K562 (cell line): ENCODE data around the gene RNF180. TPM values are rescaled to one million over a fixed set of nuclear protein-coding genes. Genes with fewer than 3 reads are reported as not detected.

Experiments
- ATAC-seq: fragments of 200-7000 bp; cut with Tn5 transposase; 3 replicates; pipeline ENCODE4 v1.9.1; 2020; ENCODE audit warnings: moderate library complexity
- BruUV-seq: library from RNA; stranded (reverse); fragments of 400-500 nt; replicated peaks from 2 replicates; lab custom pipeline; 2021; lab: Mats Ljungman, UMichigan
- CTCF ChIA-PET: fragments of 300-600 bp; formaldehyde crosslinking; extraction: SDS; loops from one replicate; lab custom pipeline; 2021; ENCODE audit warnings: low intra/inter-chr PET ratio; lab: Yijun Ruan, JAX
- POLR2A ChIA-PET: fragments of 300-600, 350-650 bp; sonication (Branson Sonifier 250); formaldehyde crosslinking; extraction: SDS; loops from one replicate; lab custom pipeline; 2021; ENCODE audit warnings: antibody characterized with exemption, inconsistent platforms; lab: Yijun Ruan, JAX
- DNase-seq, 4 experiments: peaks; one replicate each; pipeline versions ENCODE4 v3.0.0 to v3.0.0-alpha.2; 2011 to 2018; ENCODE audit warnings: low spot score in 3 of 4, mixed read lengths in 3 of 4; ENCODE audit errors: extremely low read depth in 1 of 4
- FAIRE-seq: peaks from 2 replicates; lab custom pipeline; 2011; peaks lifted over from hg19 to GRCh38; lab: Jason Lieb, UNC
- H2AFZ ChIP-seq: 2 replicates; pipeline ENCODE4 v1.6.0; 2011; ENCODE audit warnings: low read depth, low read length, control low read depth, inconsistent platforms
- H3K27ac ChIP-seq: fragments of 200-600 bp; 3 replicates; pipeline ENCODE4 v1.8.0; 2011; ENCODE audit warnings: low read depth, mild to moderate bottlenecking, control low read depth, inconsistent platforms, low read length, moderate library complexity, mixed read lengths; ENCODE audit errors: extremely low read depth
- H3K27me3 ChIP-seq, 2 experiments: fragments of 300-600 bp in 1 of 2; 2 replicates in 1 of 2; 3 replicates in 1 of 2; pipeline versions ENCODE4 v1.6.0 to v1.8.0; 2011; ENCODE audit warnings: inconsistent platforms in 2 of 2, low read length in 2 of 2, mild to moderate bottlenecking in 1 of 2, mixed read lengths in 1 of 2, moderate library complexity in 1 of 2; ENCODE audit not compliant: control insufficient read depth in 2 of 2, insufficient read depth in 2 of 2
- H3K36me3 ChIP-seq: fragments of 300-600 bp; 3 replicates; pipeline ENCODE4 v1.8.0; 2011; ENCODE audit warnings: mild to moderate bottlenecking, low read length, inconsistent platforms; ENCODE audit not compliant: control insufficient read depth, insufficient read depth
- H3K4me1 ChIP-seq, 2 experiments: fragments of 200-600 bp in 1 of 2; replicated peaks in 1 of 2; 2 replicates in 1 of 2; 3 replicates in 1 of 2; pipeline versions ENCODE4 v1.5.1 to v1.8.0; 2011; ENCODE audit warnings: inconsistent platforms in 2 of 2, low read length in 2 of 2, mild to moderate bottlenecking in 1 of 2, mixed read lengths in 1 of 2, moderate library complexity in 1 of 2; ENCODE audit not compliant: control insufficient read depth in 2 of 2, insufficient read depth in 2 of 2
- H3K4me2 ChIP-seq: 2 replicates; pipeline ENCODE4 v1.6.1; 2011; ENCODE audit warnings: low read length, control low read depth, inconsistent platforms, mixed read lengths; ENCODE audit not compliant: insufficient read depth
- H3K4me3 ChIP-seq: fragments of 200-600 bp; sonication (generic), shearing (Covaris generic); 2 replicates; pipeline ENCODE4 v1.5.1; 2016; ENCODE audit warnings: control low read depth, inconsistent platforms
- H3K79me2 ChIP-seq: fragments of 200-600 bp; 3 replicates; pipeline ENCODE4 v1.8.0; 2011; ENCODE audit warnings: low read length, inconsistent platforms; ENCODE audit not compliant: control insufficient read depth, insufficient read depth
- H3K9ac ChIP-seq, 2 experiments: 2 replicates each; pipeline versions ENCODE4 v1.6.0 to v1.6.1; 2011; ENCODE audit warnings: low read depth in 2 of 2, low read length in 2 of 2, control low read depth in 1 of 2, inconsistent platforms in 1 of 2, mild to moderate bottlenecking in 1 of 2, mixed read lengths in 1 of 2; ENCODE audit not compliant: insufficient read depth in 1 of 2
- H3K9me1 ChIP-seq: one replicate; pipeline ENCODE4 v1.6.0; 2011; ENCODE audit warnings: inconsistent platforms, mild to moderate bottlenecking, low read length, moderate library complexity; ENCODE audit not compliant: control insufficient read depth, insufficient read depth
- H3K9me3 ChIP-seq: replicated peaks from 2 replicates; pipeline ENCODE4 v1.5.1; 2011; ENCODE audit warnings: low read depth, low read length, inconsistent platforms; ENCODE audit not compliant: control insufficient read depth, insufficient read depth
- H4K20me1 ChIP-seq: replicated peaks from 2 replicates; pipeline ENCODE4 v1.6.1; 2011; ENCODE audit warnings: low read length, inconsistent platforms, mixed read lengths; ENCODE audit not compliant: control insufficient read depth, insufficient read depth
- EP300 ChIP-seq: IDR thresholded peaks from 2 replicates; pipeline ENCODE4 v1.6.1; 2012; ENCODE audit warnings: low read length, improper control_type of control experiment
- IFI16 ChIP-seq: fragments of 250-450 bp; sonication (Bioruptor Pico); IDR thresholded peaks from 2 replicates; pipeline ENCODE4 v2.1.2; 2022; ENCODE audit warnings: mild to moderate bottlenecking, inconsistent platforms
- SAFB ChIP-seq: fragments of 200-400 bp; formaldehyde crosslinking; IDR thresholded peaks from 2 replicates; pipeline ENCODE4 v1.6.1; 2017; ENCODE audit warnings: low read depth, low read length, borderline replicate concordance
- ZNF212 ChIP-seq: fragments of 450-650 bp; formaldehyde crosslinking; IDR thresholded peaks from 2 replicates; pipeline ENCODE4 v1.4.0; 2020; ENCODE audit warnings: mild to moderate bottlenecking
- WGBS: fragments of 100-300 bp; shearing (Covaris generic); methylation state at CpG from one replicate; pipeline ENCODE4 v1.1.6; 2016; ENCODE audit warnings: low coverage, mixed read lengths; ENCODE audit not compliant: insufficient coverage; ENCODE audit errors: missing lambda C conversion rate; 5-methylcytosine and 5-hydroxymethylcytosine counted together
- in situ Hi-C: fragments of 300-500 bp; cut with MboI; formaldehyde crosslinking; loops from 4 replicates; pipeline ENCODE4 v1.15.0; 2018; ENCODE audit warnings: inconsistent platforms, mixed read lengths
- intact Hi-C: fragments of 100-400 bp; cut with micrococcal nuclease; formaldehyde crosslinking; loops from 2 replicates; pipeline ENCODE4 v1.14.2; 2022
- polyA plus RNA-seq, 8 experiments: library from polyadenylated mRNA; depleted of rRNA in 4 of 8; stranded (reverse) in 5 of 8; unstranded in 3 of 8; fragments of >200 nt; fragmentation: Nextera tagmentation in 2 of 8; fragmentation: Illumina TruSeq in 1 of 8; extraction: Ambion mirVana in 2 of 8; extraction: Trizol in 1 of 8; gene quantifications; 2 replicates each; pipeline versions ENCODE4 v1.2.1 to v1.2.3, GENCODE V29; 2011 to 2014; ENCODE audit warnings: inconsistent platforms in 1 of 8, missing spikeins in 1 of 8
- total RNA-seq, 7 experiments: library from RNA; depleted of rRNA in 6 of 7; stranded (reverse); fragments of >200 nt in 6 of 7; fragmentation: Illumina TruSeq in 2 of 7; extraction: Trizol in 2 of 7; gene quantifications; 2 replicates each; pipeline versions ENCODE4 v1.2.1 to v1.2.3, GENCODE V29; 2011 to 2021; ENCODE audit warnings: low replicate concordance in 1 of 7
- TF ChIP-seq, protein P1 (sequence below), 2 experiments: IDR thresholded peaks; 2 replicates each; pipeline ENCODE4 v1.6.1; 2012; ENCODE audit warnings: improper control_type of control experiment in 2 of 2, low read depth in 2 of 2, low read length in 2 of 2, borderline replicate concordance in 1 of 2
- TF ChIP-seq, protein P2 (sequence below), 2 experiments: IDR thresholded peaks in 1 of 2; conservative IDR thresholded peaks in 1 of 2; 2 replicates each; pipeline ENCODE4 v1.6.1; 2016; ENCODE audit warnings: low read depth in 2 of 2, mild to moderate bottlenecking in 1 of 2, missing compliant biosample characterization in 1 of 2, missing genetic modification characterization in 1 of 2, moderate library complexity in 1 of 2
- TF ChIP-seq, protein P3 (sequence below): fragments of 450-650 bp; IDR thresholded peaks from 2 replicates; pipeline ENCODE4 v1.6.1; 2016; ENCODE audit warnings: low read depth

Gene RNF180
- total and polyA plus RNA-seq, 9 of the 15 experiments (the other 6 are each of a cell fraction or from before 2014, with no cell fraction given), result 0.05 TPM; not detected in 8

DNA sequence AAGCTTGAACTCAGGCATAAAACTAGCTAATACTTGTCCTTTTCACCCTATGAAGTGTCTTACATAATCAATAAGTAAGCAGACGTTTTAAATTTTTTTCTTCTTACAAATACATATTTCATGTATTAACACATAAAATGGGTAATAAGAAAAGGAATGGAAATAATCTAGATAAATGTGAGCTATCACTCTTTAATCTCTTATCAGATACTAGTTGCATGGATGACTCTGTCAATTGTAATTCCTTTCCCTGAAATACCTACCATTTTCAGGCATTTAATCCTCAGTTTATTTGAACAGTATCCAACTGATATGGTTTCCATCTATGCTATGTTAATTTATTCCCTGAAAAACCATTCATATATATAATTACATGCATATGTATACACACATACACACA is 174.1 kb downstream of the RNF180 start:
- Histone ChIP-seq H2AFZ (no peak overlapping the region), H3K9ac (no peak overlapping the region), H3K4me1 (no peaks in the 10 kb centered on the region), H3K79me2 (no peaks in the 10 kb centered on the region), H3K4me2 (no peak overlapping the region), H3K9me1 (no peaks in the 10 kb centered on the region), H3K36me3 (no peaks in the 10 kb centered on the region), H4K20me1 (no peaks in the 10 kb centered on the region), H3K9me3 (no peaks in the 10 kb centered on the region), H3K27me3 (no peaks in the 10 kb centered on the region), H3K27ac (no peak overlapping the region), H3K4me3 (no peak overlapping the region)
- POLR2A ChIA-PET, result no interaction called here
- TF ChIP-seq, protein P1, sequence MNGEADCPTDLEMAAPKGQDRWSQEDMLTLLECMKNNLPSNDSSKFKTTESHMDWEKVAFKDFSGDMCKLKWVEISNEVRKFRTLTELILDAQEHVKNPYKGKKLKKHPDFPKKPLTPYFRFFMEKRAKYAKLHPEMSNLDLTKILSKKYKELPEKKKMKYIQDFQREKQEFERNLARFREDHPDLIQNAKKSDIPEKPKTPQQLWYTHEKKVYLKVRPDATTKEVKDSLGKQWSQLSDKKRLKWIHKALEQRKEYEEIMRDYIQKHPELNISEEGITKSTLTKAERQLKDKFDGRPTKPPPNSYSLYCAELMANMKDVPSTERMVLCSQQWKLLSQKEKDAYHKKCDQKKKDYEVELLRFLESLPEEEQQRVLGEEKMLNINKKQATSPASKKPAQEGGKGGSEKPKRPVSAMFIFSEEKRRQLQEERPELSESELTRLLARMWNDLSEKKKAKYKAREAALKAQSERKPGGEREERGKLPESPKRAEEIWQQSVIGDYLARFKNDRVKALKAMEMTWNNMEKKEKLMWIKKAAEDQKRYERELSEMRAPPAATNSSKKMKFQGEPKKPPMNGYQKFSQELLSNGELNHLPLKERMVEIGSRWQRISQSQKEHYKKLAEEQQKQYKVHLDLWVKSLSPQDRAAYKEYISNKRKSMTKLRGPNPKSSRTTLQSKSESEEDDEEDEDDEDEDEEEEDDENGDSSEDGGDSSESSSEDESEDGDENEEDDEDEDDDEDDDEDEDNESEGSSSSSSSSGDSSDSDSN (IDR thresholded peaks at IDR 0.05; ENCODE audit: borderline replicate concordance in 1 of 2, low read depth in 2 of 2, low read length in 2 of 2), result no peak
- TF ChIP-seq, protein P2, sequence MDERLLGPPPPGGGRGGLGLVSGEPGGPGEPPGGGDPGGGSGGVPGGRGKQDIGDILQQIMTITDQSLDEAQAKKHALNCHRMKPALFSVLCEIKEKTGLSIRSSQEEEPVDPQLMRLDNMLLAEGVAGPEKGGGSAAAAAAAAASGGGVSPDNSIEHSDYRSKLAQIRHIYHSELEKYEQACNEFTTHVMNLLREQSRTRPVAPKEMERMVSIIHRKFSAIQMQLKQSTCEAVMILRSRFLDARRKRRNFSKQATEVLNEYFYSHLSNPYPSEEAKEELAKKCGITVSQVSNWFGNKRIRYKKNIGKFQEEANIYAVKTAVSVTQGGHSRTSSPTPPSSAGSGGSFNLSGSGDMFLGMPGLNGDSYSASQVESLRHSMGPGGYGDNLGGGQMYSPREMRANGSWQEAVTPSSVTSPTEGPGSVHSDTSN (CRISPR knock-in tag; IDR thresholded peaks at IDR 0.05; ENCODE audit: low read depth), result no peak
- TF ChIP-seq, protein P2 (tag; conservative IDR thresholded peaks at IDR 0.05; ENCODE audit: low read depth), result no peak
- no peak for TF ChIP-seq IFI16 (CRISPR knock-in tag)
- no peak for TF ChIP-seq ZNF212 (CRISPR knock-in tag)
- TF ChIP-seq SAFB, result no peak
- TF ChIP-seq, protein P3, sequence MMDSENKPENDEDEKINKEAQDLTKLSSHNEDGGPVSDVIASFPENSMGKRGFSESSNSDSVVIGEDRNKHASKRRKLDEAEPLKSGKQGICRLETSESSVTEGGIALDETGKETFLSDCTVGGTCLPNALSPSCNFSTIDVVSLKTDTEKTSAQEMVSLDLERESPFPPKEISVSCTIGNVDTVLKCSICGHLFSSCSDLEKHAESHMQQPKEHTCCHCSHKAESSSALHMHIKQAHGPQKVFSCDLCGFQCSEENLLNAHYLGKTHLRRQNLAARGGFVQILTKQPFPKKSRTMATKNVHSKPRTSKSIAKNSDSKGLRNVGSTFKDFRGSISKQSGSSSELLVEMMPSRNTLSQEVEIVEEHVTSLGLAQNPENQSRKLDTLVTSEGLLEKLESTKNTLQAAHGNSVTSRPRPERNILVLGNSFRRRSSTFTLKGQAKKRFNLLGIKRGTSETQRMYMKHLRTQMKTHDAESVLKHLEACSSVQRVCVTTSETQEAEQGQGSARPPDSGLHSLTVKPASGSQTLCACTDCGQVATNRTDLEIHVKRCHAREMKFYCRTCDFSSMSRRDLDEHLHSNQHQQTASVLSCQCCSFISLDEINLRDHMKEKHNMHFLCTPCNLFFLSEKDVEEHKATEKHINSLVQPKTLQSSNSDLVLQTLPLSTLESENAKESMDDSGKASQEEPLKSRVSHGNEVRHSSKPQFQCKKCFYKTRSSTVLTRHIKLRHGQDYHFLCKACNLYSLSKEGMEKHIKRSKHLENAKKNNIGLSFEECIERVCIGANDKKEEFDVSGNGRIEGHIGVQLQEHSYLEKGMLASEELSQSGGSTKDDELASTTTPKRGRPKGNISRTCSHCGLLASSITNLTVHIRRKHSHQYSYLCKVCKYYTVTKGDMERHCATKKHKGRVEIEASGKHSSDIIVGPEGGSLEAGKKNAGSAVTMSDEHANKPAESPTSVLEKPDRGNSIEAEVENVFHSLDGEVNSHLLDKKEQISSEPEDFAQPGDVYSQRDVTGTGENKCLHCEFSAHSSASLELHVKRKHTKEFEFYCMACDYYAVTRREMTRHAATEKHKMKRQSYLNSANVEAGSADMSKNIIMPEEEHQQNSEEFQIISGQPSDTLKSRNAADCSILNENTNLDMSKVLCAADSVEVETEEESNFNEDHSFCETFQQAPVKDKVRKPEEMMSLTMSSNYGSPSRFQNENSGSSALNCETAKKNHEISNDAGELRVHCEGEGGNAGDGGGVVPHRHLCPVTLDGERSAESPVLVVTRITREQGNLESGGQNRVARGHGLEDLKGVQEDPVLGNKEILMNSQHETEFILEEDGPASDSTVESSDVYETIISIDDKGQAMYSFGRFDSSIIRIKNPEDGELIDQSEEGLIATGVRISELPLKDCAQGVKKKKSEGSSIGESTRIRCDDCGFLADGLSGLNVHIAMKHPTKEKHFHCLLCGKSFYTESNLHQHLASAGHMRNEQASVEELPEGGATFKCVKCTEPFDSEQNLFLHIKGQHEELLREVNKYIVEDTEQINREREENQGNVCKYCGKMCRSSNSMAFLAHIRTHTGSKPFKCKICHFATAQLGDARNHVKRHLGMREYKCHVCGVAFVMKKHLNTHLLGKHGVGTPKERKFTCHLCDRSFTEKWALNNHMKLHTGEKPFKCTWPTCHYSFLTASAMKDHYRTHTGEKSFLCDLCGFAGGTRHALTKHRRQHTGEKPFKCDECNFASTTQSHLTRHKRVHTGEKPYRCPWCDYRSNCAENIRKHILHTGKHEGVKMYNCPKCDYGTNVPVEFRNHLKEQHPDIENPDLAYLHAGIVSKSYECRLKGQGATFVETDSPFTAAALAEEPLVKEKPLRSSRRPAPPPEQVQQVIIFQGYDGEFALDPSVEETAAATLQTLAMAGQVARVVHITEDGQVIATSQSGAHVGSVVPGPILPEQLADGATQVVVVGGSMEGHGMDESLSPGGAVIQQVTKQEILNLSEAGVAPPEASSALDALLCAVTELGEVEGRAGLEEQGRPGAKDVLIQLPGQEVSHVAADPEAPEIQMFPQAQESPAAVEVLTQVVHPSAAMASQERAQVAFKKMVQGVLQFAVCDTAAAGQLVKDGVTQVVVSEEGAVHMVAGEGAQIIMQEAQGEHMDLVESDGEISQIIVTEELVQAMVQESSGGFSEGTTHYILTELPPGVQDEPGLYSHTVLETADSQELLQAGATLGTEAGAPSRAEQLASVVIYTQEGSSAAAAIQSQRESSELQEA, result no peak
- no peak for TF ChIP-seq EP300
- CTCF ChIA-PET, result no interaction called here
- intact Hi-C loops, result no loop called here
- DNase-seq, result no peak
- in situ Hi-C loops, result no loop called here
- 6% methylated on average over 1 of the region's 1 CpG for WGBS
- no TSS peak for BruUV-seq
- no peak for ATAC-seq
- no peak for FAIRE-seq
